HG03175 (cell line): Measurements from ENCODE around the gene MDGA2.
"Not testable (repeated sequence)": the region's sequence is repeated elsewhere in the genome, so short reads cannot be mapped to it uniquely, and the experiment has no call there.

ENCODE experiments used
- ATAC-seq: cut with Tn5 transposase; IDR thresholded peaks from one replicate; pipeline ENCODE4 v1.9.1; 2021; ENCODE audit warnings: mild to moderate bottlenecking, moderate library complexity; ENCODE audit not compliant: unreplicated experiment

The MDGA2 gene

DNA sequence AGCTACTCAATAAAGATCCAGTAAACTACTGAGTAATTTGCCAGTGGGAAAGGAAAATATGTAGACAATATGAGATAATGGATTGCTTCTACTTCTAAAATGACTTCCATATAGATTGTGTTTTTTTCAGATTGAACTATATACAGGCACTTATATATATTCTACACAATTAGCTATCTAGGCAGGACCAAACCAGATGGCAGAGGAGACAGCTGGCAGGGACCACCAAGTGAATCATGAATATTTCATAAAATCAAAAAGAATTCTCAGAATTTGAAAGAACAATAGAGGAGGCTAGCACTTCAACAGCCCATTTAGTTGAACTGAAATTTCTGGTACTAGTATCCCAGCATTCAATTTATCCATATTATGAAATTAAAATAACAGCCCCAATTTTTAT lies 685.8 kb downstream of the MDGA2 start:
- no peak for ATAC-seq

GRCh38 chr14:46988312-46988711 lies 687.1 kb downstream of the MDGA2 start:
- no peak for ATAC-seq

GRCh38 chr14:46985529-46986380 lies 689.6 kb downstream of the MDGA2 start:
- ATAC-seq: no peak

- ATAC-seq: no peak
Measured at GRCh38 chr14:46973295-46973694, 702.1 kb downstream of the MDGA2 start.

DNA sequence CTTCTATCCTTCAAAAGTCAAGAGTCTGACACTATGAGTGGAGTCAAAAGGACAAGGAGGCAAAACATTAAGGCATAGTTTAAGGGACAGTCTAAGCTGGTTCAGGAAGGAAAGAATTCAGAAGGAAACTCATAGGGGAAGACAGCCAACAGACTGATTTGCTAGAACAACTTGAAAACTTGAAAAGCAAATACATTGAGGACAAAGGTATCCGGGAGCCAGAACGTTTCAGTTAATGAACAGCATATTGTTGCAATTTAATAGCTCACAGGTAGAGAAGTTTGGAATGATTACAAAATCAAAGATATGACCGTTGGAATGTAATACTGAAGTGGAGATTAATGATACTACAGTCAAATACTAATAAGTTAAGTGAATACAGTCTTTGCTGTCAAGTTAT lies 711.0 kb downstream of the MDGA2 start:
- no peak for ATAC-seq

- ATAC-seq: no peak
Measured at GRCh38 chr14:46951103-46951502, 724.3 kb downstream of the MDGA2 start.

DNA sequence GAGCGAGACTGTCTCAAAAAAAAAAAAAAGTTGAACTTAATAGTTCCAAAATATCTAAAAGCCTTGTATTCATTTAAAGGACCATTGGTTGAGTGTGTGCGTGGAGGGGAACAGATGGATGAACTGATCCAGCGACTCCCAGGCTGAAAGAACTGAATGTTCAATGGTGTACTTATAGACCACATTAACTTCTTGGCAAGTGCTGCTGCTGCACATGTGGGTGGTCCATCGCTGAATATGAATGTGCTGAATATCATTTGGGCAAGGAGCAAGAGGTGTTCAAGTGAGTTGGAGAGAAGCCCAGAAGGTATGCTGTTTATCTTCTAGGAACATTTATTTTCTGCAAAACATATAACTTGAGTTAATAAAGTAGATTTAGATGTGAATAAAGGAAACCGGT lies 734.8 kb downstream of the MDGA2 start:
- ATAC-seq: no peak

DNA sequence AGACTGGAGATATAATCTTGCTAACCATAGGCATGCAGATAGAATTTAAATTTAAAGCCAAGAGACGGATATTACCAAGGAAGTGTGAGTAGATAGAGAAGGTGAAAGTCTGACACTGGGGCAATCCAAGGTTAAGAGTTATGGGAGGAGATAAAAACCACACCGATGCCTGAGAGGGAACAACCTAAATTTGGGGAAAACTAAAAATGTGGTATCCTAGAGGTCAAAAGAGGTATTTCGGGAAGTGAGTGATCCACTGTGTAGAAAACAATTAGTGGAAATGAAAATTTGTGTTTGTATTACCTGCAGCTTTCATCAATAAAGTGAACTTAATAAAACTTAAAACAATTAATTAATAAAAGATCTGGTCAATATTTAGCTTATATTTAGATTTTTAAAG lies 754.9 kb downstream of the MDGA2 start:
- ATAC-seq: no peak

- ATAC-seq: not testable (repeated sequence)
Measured at GRCh38 chr14:46915539-46915938, 759.9 kb downstream of the MDGA2 start.

- ATAC-seq: no peak
Measured at GRCh38 chr14:46902837-46903236, 772.6 kb downstream of the MDGA2 start.

DNA sequence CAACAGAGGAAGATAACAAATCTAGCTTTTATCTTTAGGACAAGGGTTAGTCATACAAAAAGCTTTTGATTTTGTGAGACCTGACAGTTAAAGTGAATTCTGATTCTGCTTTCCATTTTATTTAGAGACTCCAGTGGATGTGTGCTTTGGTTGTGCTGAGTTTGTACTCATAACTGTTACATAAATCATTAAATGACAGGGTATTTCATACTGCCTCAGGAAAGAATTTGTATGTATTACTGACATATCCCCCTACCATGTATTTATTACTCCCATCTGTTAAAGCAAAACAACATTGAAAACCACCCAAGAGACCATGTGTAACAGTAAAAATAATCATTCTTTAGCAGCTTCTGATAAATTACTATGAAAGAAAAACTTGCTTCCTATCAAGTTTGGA lies 780.9 kb downstream of the MDGA2 start:
- ATAC-seq: no peak

GRCh38 chr14:46887144-46887543 lies 788.3 kb downstream of the MDGA2 start:
- ATAC-seq: no peak

- ATAC-seq: no peak
Measured at GRCh38 chr14:46885566-46885965, 789.8 kb downstream of the MDGA2 start.

GRCh38 chr14:46861753-46862152 lies 813.7 kb downstream of the MDGA2 start:
- ATAC-seq: no peak

DNA sequence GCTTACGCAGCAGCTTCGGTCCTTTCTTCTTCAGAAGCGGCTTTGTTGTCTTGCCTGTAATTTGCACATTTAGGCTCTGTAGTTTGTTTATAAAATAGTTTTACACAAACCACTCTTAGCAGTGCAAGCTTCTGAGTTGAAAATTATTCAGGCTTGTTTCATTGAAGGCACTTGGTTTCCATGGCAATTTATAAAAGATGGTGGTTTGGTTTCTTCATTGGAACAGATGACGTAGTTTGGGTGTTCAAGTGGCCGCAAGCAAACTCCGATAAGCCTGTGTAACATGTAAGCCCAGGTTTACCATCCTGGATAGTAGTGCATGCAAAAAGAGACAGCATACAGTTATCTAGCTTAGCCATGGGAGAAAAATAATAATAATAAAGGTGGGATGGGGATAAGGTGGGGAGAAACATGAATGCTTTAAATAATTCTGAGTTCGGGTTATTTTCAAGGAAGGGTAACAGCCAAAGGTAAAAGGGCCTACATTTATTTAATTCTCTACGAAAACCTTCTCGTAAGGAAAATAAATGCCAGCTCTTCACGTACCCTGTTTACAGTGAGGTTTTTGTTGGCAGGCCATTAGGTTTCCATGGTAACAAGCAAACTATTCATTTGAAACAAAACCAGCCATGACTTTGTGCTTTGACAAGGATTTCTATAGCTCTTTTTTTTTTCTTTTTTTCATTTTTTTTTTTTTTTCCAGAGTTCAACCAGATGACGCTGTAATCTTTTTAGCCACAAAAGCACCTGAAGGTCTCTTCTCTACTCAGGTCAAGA lies 834.3 kb downstream of the MDGA2 start:
- ATAC-seq: no peak

GRCh38 chr14:46820291-46820690 lies 855.1 kb downstream of the MDGA2 start:
- ATAC-seq: no peak

DNA sequence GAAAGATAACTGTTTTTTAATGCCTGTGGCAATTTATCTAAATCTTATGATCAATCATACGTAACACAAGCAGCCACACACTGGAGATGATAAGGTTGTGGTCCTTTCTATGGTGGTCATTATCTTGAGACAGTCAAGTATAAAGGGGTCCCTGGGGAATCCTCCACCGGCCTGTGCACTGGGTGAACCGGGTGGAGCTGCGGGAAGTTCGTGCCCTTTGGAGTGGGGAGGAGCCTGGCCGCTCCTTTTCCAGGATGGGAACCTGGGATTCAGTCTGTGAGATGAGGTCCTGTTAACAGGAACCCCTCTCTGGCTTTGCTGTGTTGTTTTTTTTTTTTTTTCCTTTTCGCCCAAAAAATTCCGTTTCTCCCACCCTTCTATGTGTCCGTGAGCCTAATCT lies 856.3 kb downstream of the MDGA2 start:
- no peak for ATAC-seq

- no peak for ATAC-seq
Measured at GRCh38 chr14:46818147-46818546, 857.3 kb downstream of the MDGA2 start.

- no peak for ATAC-seq
Measured at GRCh38 chr14:46793144-46793543, 882.3 kb downstream of the MDGA2 start.
